Stomach (tissue), 4 donors: ENCODE measurements around the gene MAOA.

ENCODE experiments used
- POLR2A ChIP-seq, 4 donors: fragments of 450-650 bp; IDR thresholded peaks; one replicate each; pipeline ENCODE4 v1.6.1; 2016; ENCODE audit warnings: antibody characterized with exemption in 4 of 4, control low read depth in 2 of 4, mild to moderate bottlenecking in 1 of 4, moderate library complexity in 1 of 4
- POLR2AphosphoS5 ChIP-seq, 3 donors: sonication (generic); formaldehyde crosslinking; IDR thresholded peaks; one replicate each; pipeline ENCODE4 v1.6.1; 2016; ENCODE audit warnings: antibody characterized with exemption in 3 of 3
- TF ChIP-seq, protein P1 (sequence below), 7 experiments: fragments of 450-650 bp in 4 of 7; fragments of 200-600 bp in 3 of 7; sonication (generic) in 3 of 7; IDR thresholded peaks; one replicate each; pipeline ENCODE4 v1.5.1; 2016 to 2019; ENCODE audit warnings: antibody characterized with exemption in 7 of 7, control low read depth in 2 of 7, mild to moderate bottlenecking in 1 of 7

DNA sequence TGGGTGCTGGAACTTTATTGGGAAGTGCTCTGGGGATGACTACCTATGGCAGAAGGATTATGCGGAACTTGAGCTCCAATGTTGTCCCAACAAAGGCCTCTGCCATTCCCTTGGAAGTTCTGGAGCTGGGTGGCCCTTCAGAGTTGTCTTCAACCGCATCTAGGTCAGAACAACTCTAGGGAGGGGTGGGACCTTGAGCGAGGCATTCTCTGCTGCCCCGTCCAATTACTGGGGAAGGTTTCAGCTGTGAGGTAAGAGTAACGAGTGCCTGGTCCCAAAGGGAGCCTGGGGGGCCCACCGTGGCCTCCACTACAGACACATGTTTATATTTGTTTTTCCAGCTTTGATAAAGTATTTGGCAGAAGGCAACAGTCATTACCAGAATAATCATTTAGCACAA, 79.4 kb downstream of the MAOA start:
- TF ChIP-seq POLR2A (IDR thresholded peaks at IDR 0.05) = no peak
- TF ChIP-seq, protein P1, sequence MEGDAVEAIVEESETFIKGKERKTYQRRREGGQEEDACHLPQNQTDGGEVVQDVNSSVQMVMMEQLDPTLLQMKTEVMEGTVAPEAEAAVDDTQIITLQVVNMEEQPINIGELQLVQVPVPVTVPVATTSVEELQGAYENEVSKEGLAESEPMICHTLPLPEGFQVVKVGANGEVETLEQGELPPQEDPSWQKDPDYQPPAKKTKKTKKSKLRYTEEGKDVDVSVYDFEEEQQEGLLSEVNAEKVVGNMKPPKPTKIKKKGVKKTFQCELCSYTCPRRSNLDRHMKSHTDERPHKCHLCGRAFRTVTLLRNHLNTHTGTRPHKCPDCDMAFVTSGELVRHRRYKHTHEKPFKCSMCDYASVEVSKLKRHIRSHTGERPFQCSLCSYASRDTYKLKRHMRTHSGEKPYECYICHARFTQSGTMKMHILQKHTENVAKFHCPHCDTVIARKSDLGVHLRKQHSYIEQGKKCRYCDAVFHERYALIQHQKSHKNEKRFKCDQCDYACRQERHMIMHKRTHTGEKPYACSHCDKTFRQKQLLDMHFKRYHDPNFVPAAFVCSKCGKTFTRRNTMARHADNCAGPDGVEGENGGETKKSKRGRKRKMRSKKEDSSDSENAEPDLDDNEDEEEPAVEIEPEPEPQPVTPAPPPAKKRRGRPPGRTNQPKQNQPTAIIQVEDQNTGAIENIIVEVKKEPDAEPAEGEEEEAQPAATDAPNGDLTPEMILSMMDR (IDR thresholded peaks at IDR 0.05) = no peak
- no peak for TF ChIP-seq POLR2AphosphoS5 (IDR thresholded peaks at IDR 0.05)
